Liver (tissue), 3 donors: ENCODE results near the gene FRMD1.

Experiments used
- CTCF ChIP-seq: fragments of 150-350 bp; IDR thresholded peaks from 2 replicates; pipeline ENCODE4 v1.5.1; 2017; ENCODE audit warnings: improper control_type of control experiment, low read depth, low read length; ENCODE audit not compliant: missing input control
- GABPA ChIP-seq, 2 donors: IDR thresholded peaks in 1 of 2; conservative IDR thresholded peaks in 1 of 2; 2 replicates each; pipeline ENCODE4 v1.6.1; 2016; ENCODE audit warnings: antibody characterized with exemption in 2 of 2, mild to moderate bottlenecking in 1 of 2, moderate library complexity in 1 of 2
- JUND ChIP-seq, 2 donors: IDR thresholded peaks; 2 replicates each; pipeline ENCODE4 v1.6.1; 2016; ENCODE audit warnings: antibody characterized with exemption in 2 of 2
- MAX ChIP-seq: IDR thresholded peaks from 2 replicates; pipeline ENCODE4 v1.6.1; 2016; ENCODE audit warnings: antibody characterized with exemption
- REST ChIP-seq: IDR thresholded peaks from 2 replicates; pipeline ENCODE4 v1.6.1; 2016; ENCODE audit warnings: antibody characterized with exemption, mild to moderate bottlenecking
- RXRA ChIP-seq, 2 donors: IDR thresholded peaks; 2 replicates each; pipeline ENCODE4 v1.6.1; 2017 to 2018; ENCODE audit warnings: antibody characterized with exemption in 2 of 2, mild to moderate bottlenecking in 1 of 2
- SP1 ChIP-seq: IDR thresholded peaks from 2 replicates; pipeline ENCODE4 v1.6.1; 2018; ENCODE audit warnings: antibody characterized with exemption, mild to moderate bottlenecking
- TAF1 ChIP-seq: conservative IDR thresholded peaks from 2 replicates; pipeline ENCODE4 v1.6.1; 2016; ENCODE audit warnings: antibody characterized with exemption, mild to moderate bottlenecking
- YY1 ChIP-seq: IDR thresholded peaks from 2 replicates; pipeline ENCODE4 v1.6.1; 2016; ENCODE audit warnings: antibody characterized with exemption, mild to moderate bottlenecking
- donor health status: healthy.
- donor health status: healthy.

GRCh38 chr6:168067081-168067759 lies 11.8 kb downstream of the FRMD1 start:
- no peak for TF ChIP-seq CTCF
- TF ChIP-seq REST = no peak
- TF ChIP-seq YY1 = no peak
- no peak for TF ChIP-seq TAF1
- TF ChIP-seq JUND (IDR thresholded peaks at IDR 0.05) = no peak
- TF ChIP-seq GABPA (IDR thresholded peaks at IDR 0.05 in 1 of 2, conservative IDR thresholded peaks at IDR 0.05 in 1 of 2) = no peak
- no peak for TF ChIP-seq MAX
- TF ChIP-seq SP1 = no peak
- no peak for TF ChIP-seq RXRA (IDR thresholded peaks at IDR 0.05)
